K562 (cell line): ENCODE results near the gene SLK. TPM values are rescaled to one million over a fixed set of nuclear protein-coding genes. Genes with fewer than 3 reads are reported as not detected.

Experiments used
- ATAC-seq: fragments of 200-7000 bp; cut with Tn5 transposase; 3 replicates; pipeline ENCODE4 v1.9.1; 2020; ENCODE audit warnings: moderate library complexity
- BruUV-seq: library from RNA; stranded (reverse); fragments of 400-500 nt; replicated peaks from 2 replicates; lab custom pipeline; 2021; lab: Mats Ljungman, UMichigan
- CTCF ChIA-PET: fragments of 300-600 bp; formaldehyde crosslinking; extraction: SDS; loops from one replicate; lab custom pipeline; 2021; ENCODE audit warnings: low intra/inter-chr PET ratio; lab: Yijun Ruan, JAX
- POLR2A ChIA-PET: fragments of 300-600, 350-650 bp; sonication (Branson Sonifier 250); formaldehyde crosslinking; extraction: SDS; loops from one replicate; lab custom pipeline; 2021; ENCODE audit warnings: antibody characterized with exemption, inconsistent platforms; lab: Yijun Ruan, JAX
- DNase-seq, 4 experiments: peaks; one replicate each; pipeline versions ENCODE4 v3.0.0 to v3.0.0-alpha.2; 2011 to 2018; ENCODE audit warnings: low spot score in 3 of 4, mixed read lengths in 3 of 4; ENCODE audit errors: extremely low read depth in 1 of 4
- FAIRE-seq: peaks from 2 replicates; lab custom pipeline; 2011; peaks lifted over from hg19 to GRCh38; lab: Jason Lieb, UNC
- H2AFZ ChIP-seq: 2 replicates; pipeline ENCODE4 v1.6.0; 2011; ENCODE audit warnings: low read depth, low read length, control low read depth, inconsistent platforms
- H3K27ac ChIP-seq: fragments of 200-600 bp; 3 replicates; pipeline ENCODE4 v1.8.0; 2011; ENCODE audit warnings: low read depth, mild to moderate bottlenecking, control low read depth, inconsistent platforms, low read length, moderate library complexity, mixed read lengths; ENCODE audit errors: extremely low read depth
- H3K27me3 ChIP-seq, 2 experiments: fragments of 300-600 bp in 1 of 2; 2 replicates in 1 of 2; 3 replicates in 1 of 2; pipeline versions ENCODE4 v1.6.0 to v1.8.0; 2011; ENCODE audit warnings: inconsistent platforms in 2 of 2, low read length in 2 of 2, mild to moderate bottlenecking in 1 of 2, mixed read lengths in 1 of 2, moderate library complexity in 1 of 2; ENCODE audit not compliant: control insufficient read depth in 2 of 2, insufficient read depth in 2 of 2
- H3K36me3 ChIP-seq: fragments of 300-600 bp; 3 replicates; pipeline ENCODE4 v1.8.0; 2011; ENCODE audit warnings: mild to moderate bottlenecking, low read length, inconsistent platforms; ENCODE audit not compliant: control insufficient read depth, insufficient read depth
- H3K4me1 ChIP-seq, 2 experiments: fragments of 200-600 bp in 1 of 2; replicated peaks in 1 of 2; 2 replicates in 1 of 2; 3 replicates in 1 of 2; pipeline versions ENCODE4 v1.5.1 to v1.8.0; 2011; ENCODE audit warnings: inconsistent platforms in 2 of 2, low read length in 2 of 2, mild to moderate bottlenecking in 1 of 2, mixed read lengths in 1 of 2, moderate library complexity in 1 of 2; ENCODE audit not compliant: control insufficient read depth in 2 of 2, insufficient read depth in 2 of 2
- H3K4me2 ChIP-seq: 2 replicates; pipeline ENCODE4 v1.6.1; 2011; ENCODE audit warnings: low read length, control low read depth, inconsistent platforms, mixed read lengths; ENCODE audit not compliant: insufficient read depth
- H3K4me3 ChIP-seq: fragments of 200-600 bp; sonication (generic), shearing (Covaris generic); 2 replicates; pipeline ENCODE4 v1.5.1; 2016; ENCODE audit warnings: control low read depth, inconsistent platforms
- H3K79me2 ChIP-seq: fragments of 200-600 bp; 3 replicates; pipeline ENCODE4 v1.8.0; 2011; ENCODE audit warnings: low read length, inconsistent platforms; ENCODE audit not compliant: control insufficient read depth, insufficient read depth
- H3K9ac ChIP-seq, 2 experiments: 2 replicates each; pipeline versions ENCODE4 v1.6.0 to v1.6.1; 2011; ENCODE audit warnings: low read depth in 2 of 2, low read length in 2 of 2, control low read depth in 1 of 2, inconsistent platforms in 1 of 2, mild to moderate bottlenecking in 1 of 2, mixed read lengths in 1 of 2; ENCODE audit not compliant: insufficient read depth in 1 of 2
- H3K9me1 ChIP-seq: one replicate; pipeline ENCODE4 v1.6.0; 2011; ENCODE audit warnings: inconsistent platforms, mild to moderate bottlenecking, low read length, moderate library complexity; ENCODE audit not compliant: control insufficient read depth, insufficient read depth
- H3K9me3 ChIP-seq: replicated peaks from 2 replicates; pipeline ENCODE4 v1.5.1; 2011; ENCODE audit warnings: low read depth, low read length, inconsistent platforms; ENCODE audit not compliant: control insufficient read depth, insufficient read depth
- H4K20me1 ChIP-seq: replicated peaks from 2 replicates; pipeline ENCODE4 v1.6.1; 2011; ENCODE audit warnings: low read length, inconsistent platforms, mixed read lengths; ENCODE audit not compliant: control insufficient read depth, insufficient read depth
- GATAD2A ChIP-seq: fragments of 450-650 bp; IDR thresholded peaks from 2 replicates; pipeline ENCODE4 v1.6.1; 2017
- HCFC1 ChIP-seq: IDR thresholded peaks from 2 replicates; pipeline ENCODE4 v1.6.1; 2012; ENCODE audit warnings: low read depth, low read length, improper control_type of control experiment
- HIVEP1 ChIP-seq: fragments of 250-450 bp; sonication (Bioruptor Pico); IDR thresholded peaks from 2 replicates; pipeline ENCODE4 v1.4.0; 2020; ENCODE audit warnings: mild to moderate bottlenecking
- MEF2A ChIP-seq: IDR thresholded peaks from 2 replicates; pipeline ENCODE4 v1.6.1; 2011; ENCODE audit warnings: low read depth, mild to moderate bottlenecking, low read length, moderate library complexity; ENCODE audit not compliant: control insufficient read depth
- SNIP1 ChIP-seq: fragments of 450-650 bp; IDR thresholded peaks from 2 replicates; pipeline ENCODE4 v1.7.1; 2017; ENCODE audit warnings: low read depth, mild to moderate bottlenecking
- YBX1 ChIP-seq: fragments of 450-650 bp; IDR thresholded peaks from 2 replicates; pipeline ENCODE4 v1.7.1; 2016; ENCODE audit warnings: mild to moderate bottlenecking
- ZNF217 ChIP-seq: sonication (generic); formaldehyde crosslinking; IDR thresholded peaks from 2 replicates; pipeline ENCODE4 v1.8.0; 2022; ENCODE audit warnings: mild to moderate bottlenecking, missing genetic modification reagents
- WGBS: fragments of 100-300 bp; shearing (Covaris generic); methylation state at CpG from one replicate; pipeline ENCODE4 v1.1.6; 2016; ENCODE audit warnings: low coverage, mixed read lengths; ENCODE audit not compliant: insufficient coverage; ENCODE audit errors: missing lambda C conversion rate; 5-methylcytosine and 5-hydroxymethylcytosine counted together
- in situ Hi-C: fragments of 300-500 bp; cut with MboI; formaldehyde crosslinking; loops from 4 replicates; pipeline ENCODE4 v1.15.0; 2018; ENCODE audit warnings: inconsistent platforms, mixed read lengths
- intact Hi-C: fragments of 100-400 bp; cut with micrococcal nuclease; formaldehyde crosslinking; loops from 2 replicates; pipeline ENCODE4 v1.14.2; 2022
- polyA plus RNA-seq, 8 experiments: library from polyadenylated mRNA; depleted of rRNA in 4 of 8; stranded (reverse) in 5 of 8; unstranded in 3 of 8; fragments of >200 nt; fragmentation: Nextera tagmentation in 2 of 8; fragmentation: Illumina TruSeq in 1 of 8; extraction: Ambion mirVana in 2 of 8; extraction: Trizol in 1 of 8; gene quantifications; 2 replicates each; pipeline versions ENCODE4 v1.2.1 to v1.2.3, GENCODE V29; 2011 to 2014; ENCODE audit warnings: inconsistent platforms in 1 of 8, missing spikeins in 1 of 8
- total RNA-seq, 7 experiments: library from RNA; depleted of rRNA in 6 of 7; stranded (reverse); fragments of >200 nt in 6 of 7; fragmentation: Illumina TruSeq in 2 of 7; extraction: Trizol in 2 of 7; gene quantifications; 2 replicates each; pipeline versions ENCODE4 v1.2.1 to v1.2.3, GENCODE V29; 2011 to 2021; ENCODE audit warnings: low replicate concordance in 1 of 7
- TF ChIP-seq, protein P1 (sequence below): fragments of 450-650 bp; formaldehyde crosslinking; IDR thresholded peaks from 2 replicates; pipeline ENCODE4 v1.4.0; 2020; ENCODE audit warnings: mild to moderate bottlenecking, moderate library complexity
- TF ChIP-seq, protein P2 (sequence below): fragments of 250-450 bp; sonication (Bioruptor Pico); IDR thresholded peaks from 2 replicates; pipeline ENCODE4 v1.8.0; 2022; ENCODE audit warnings: inconsistent platforms, mild to moderate bottlenecking, moderate library complexity, borderline replicate concordance

Gene SLK
- total and polyA plus RNA-seq, 9 of the 15 experiments (the other 6 are each of a cell fraction or from before 2014, with no cell fraction given), result 8.2 to 40.0 (median 23.4) TPM

GRCh38 chr10:104016661-104017060 lies 49.7 kb downstream of the SLK start:
- in situ Hi-C loops, result no loop called here
- Histone ChIP-seq H3K4me2 (no peak overlapping the region), H3K9me3 (no peaks in the 10 kb centered on the region), H3K36me3 (peaks cover 59% of the 10 kb centered on the region; the same call in 2 of the 3 replicates), H3K9ac (no peak overlapping the region), H3K4me1 (no peaks in the 10 kb centered on the region), H3K4me3 (no peak overlapping the region), H3K27ac (no peak overlapping the region), H3K27me3 (no peaks in the 10 kb centered on the region), H3K79me2 (no peaks in the 10 kb centered on the region; the same call in 2 of the 3 replicates), H4K20me1 (no peaks in the 10 kb centered on the region), H2AFZ (no peak overlapping the region), H3K9me1 (no peaks in the 10 kb centered on the region)
- DNase-seq (no peak), FAIRE-seq (no peak), ATAC-seq (no peak)
- 80% methylated on average over 1 of the region's 1 CpG for WGBS
- intact Hi-C loops, result no loop called here
- TF ChIP-seq, protein P1, sequence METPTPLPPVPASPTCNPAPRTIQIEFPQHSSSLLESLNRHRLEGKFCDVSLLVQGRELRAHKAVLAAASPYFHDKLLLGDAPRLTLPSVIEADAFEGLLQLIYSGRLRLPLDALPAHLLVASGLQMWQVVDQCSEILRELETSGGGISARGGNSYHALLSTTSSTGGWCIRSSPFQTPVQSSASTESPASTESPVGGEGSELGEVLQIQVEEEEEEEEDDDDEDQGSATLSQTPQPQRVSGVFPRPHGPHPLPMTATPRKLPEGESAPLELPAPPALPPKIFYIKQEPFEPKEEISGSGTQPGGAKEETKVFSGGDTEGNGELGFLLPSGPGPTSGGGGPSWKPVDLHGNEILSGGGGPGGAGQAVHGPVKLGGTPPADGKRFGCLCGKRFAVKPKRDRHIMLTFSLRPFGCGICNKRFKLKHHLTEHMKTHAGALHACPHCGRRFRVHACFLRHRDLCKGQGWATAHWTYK (CRISPR knock-in tag), result no peak
- TF ChIP-seq ZNF217 (no peak), MEF2A (no peak), HIVEP1 (no peak), HCFC1 (no peak), YBX1 (no peak), GATAD2A (no peak), SNIP1 (no peak)
- TF ChIP-seq, protein P2, sequence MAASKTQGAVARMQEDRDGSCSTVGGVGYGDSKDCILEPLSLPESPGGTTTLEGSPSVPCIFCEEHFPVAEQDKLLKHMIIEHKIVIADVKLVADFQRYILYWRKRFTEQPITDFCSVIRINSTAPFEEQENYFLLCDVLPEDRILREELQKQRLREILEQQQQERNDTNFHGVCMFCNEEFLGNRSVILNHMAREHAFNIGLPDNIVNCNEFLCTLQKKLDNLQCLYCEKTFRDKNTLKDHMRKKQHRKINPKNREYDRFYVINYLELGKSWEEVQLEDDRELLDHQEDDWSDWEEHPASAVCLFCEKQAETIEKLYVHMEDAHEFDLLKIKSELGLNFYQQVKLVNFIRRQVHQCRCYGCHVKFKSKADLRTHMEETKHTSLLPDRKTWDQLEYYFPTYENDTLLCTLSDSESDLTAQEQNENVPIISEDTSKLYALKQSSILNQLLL, result no peak
- ChIA-PET CTCF (no interaction called here), POLR2A (interaction anchor here (0.7 to 1.4 kb wide), 3 partner anchors 15 to 122 kb away, joined by 3 to 4 read pairs (median 3); no protein-coding TSS in a partner anchor)
- no TSS peak for BruUV-seq
